Measurements from ENCODE around the gene FGD6. TPM values are rescaled to one million over a fixed set of nuclear protein-coding genes. Genes with fewer than 3 reads are reported as not detected.

FGD6 gene
- total RNA-seq, 2 donors from 2014 or later, result 15.8 to 19.1 TPM

GRCh38 chr12:95150501-95150900 lies 66.8 kb downstream of the FGD6 start:
- Histone ChIP-seq H3K27me3 (no peaks in the 10 kb centered on the region), H3K27ac (no peak overlapping the region), H3K9me3 (no peaks in the 10 kb centered on the region), H3K36me3 (replicated peaks in 1 of 2; ENCODE audit: insufficient read depth in 1 of 2, low read depth in 2 of 2) (no peaks in the 10 kb centered on the region), H3K4me1 (no peaks in the 10 kb centered on the region), H3K4me3 (no peak overlapping the region)
- ATAC-seq, result no peak
- 100% methylated on average over 1 of the region's 1 CpG for WGBS, 2 donors
- intact Hi-C loops (cut with DNase I), result no loop called here
- DNase-seq, result no peak
- no peak for TF ChIP-seq POLR2A (IDR thresholded peaks at IDR 0.05)
- TF ChIP-seq CTCF (IDR thresholded peaks at IDR 0.05), result no peak

- ATAC-seq (peak; percentile 24), DNase-seq (no peak)
- Histone ChIP-seq H3K9me3 (no peaks in the 10 kb centered on the region), H3K27ac (no peak overlapping the region), H3K36me3 (replicated peaks in 1 of 2; ENCODE audit: insufficient read depth in 1 of 2, low read depth in 2 of 2) (no peaks in the 10 kb centered on the region), H3K4me3 (no peak overlapping the region), H3K4me1 (no peaks in the 10 kb centered on the region), H3K27me3 (no peaks in the 10 kb centered on the region)
- TF ChIP-seq CTCF (IDR thresholded peaks at IDR 0.05), result no peak
- TF ChIP-seq POLR2A (IDR thresholded peaks at IDR 0.05), result no peak
- intact Hi-C loops (cut with DNase I), result no loop called here
These were observed 69.4 kb downstream of the FGD6 start for GRCh38 chr12:95147866-95148265.

- Histone ChIP-seq H3K27me3 (no peaks in the 10 kb centered on the region), H3K36me3 (replicated peaks in 1 of 2; ENCODE audit: insufficient read depth in 1 of 2, low read depth in 2 of 2) (no peaks in the 10 kb centered on the region), H3K4me1 (no peaks in the 10 kb centered on the region), H3K9me3 (no peaks in the 10 kb centered on the region), H3K27ac (no peak overlapping the region), H3K4me3 (no peak overlapping the region)
- TF ChIP-seq POLR2A (IDR thresholded peaks at IDR 0.05), result no peak
- TF ChIP-seq CTCF (IDR thresholded peaks at IDR 0.05), result no peak
- ATAC-seq, result no peak
- DNase-seq, result no peak
- intact Hi-C loops (cut with DNase I), result no loop called here
- WGBS, 2 donors, result 59 to 70% methylated on average over 1 of the region's 1 CpG
These were observed 70.5 kb downstream of the FGD6 start for GRCh38 chr12:95146769-95147168.

GRCh38 chr12:95143621-95144205 lies 73.6 kb downstream of the FGD6 start:
- H3K36me3 ChIP-seq (replicated peaks in 1 of 2; ENCODE audit: insufficient read depth in 1 of 2, low read depth in 2 of 2), result no peaks in the 10 kb centered on the region
- H3K27me3 ChIP-seq, result no peaks in the 10 kb centered on the region
- H3K9me3 ChIP-seq, result no peaks in the 10 kb centered on the region
- ATAC-seq (no peak), DNase-seq (no peak)
- no peak overlapping the region for H3K27ac ChIP-seq
- intact Hi-C loops (cut with DNase I), result no loop called here
- 63 to 67% methylated on average over 3 of the region's 3 CpGs for WGBS, 2 donors
- TF ChIP-seq CTCF (IDR thresholded peaks at IDR 0.05) (no peak), POLR2A (IDR thresholded peaks at IDR 0.05) (no peak)
- H3K4me1 ChIP-seq, result no peaks in the 10 kb centered on the region
- H3K4me3 ChIP-seq, result no peak overlapping the region

- TF ChIP-seq CTCF (IDR thresholded peaks at IDR 0.05), result no peak
- no peak for TF ChIP-seq POLR2A (IDR thresholded peaks at IDR 0.05)
- WGBS, 2 donors, result 74 to 91% methylated on average over 2 of the region's 2 CpGs
- no peak overlapping the region for H3K4me3 ChIP-seq
- H3K27ac ChIP-seq, result no peak overlapping the region
- H3K9me3 ChIP-seq, result no peaks in the 10 kb centered on the region
- DNase-seq, result no peak
- intact Hi-C loops (cut with DNase I), result no loop called here
- H3K4me1 ChIP-seq, result no peaks in the 10 kb centered on the region
- no peaks in the 10 kb centered on the region for H3K36me3 ChIP-seq (replicated peaks in 1 of 2; ENCODE audit: insufficient read depth in 1 of 2, low read depth in 2 of 2)
- H3K27me3 ChIP-seq, result no peaks in the 10 kb centered on the region
- ATAC-seq, result no peak
These were observed 74.7 kb downstream of the FGD6 start for GRCh38 chr12:95142431-95143151.

Data from body of pancreas (tissue), 4 donors.